ENCODE data around the gene OPRL1. TPM values are rescaled to one million over a fixed set of nuclear protein-coding genes. Genes with fewer than 3 reads are reported as not detected.
"Not testable (repeated sequence)": the region's sequence is repeated elsewhere in the genome, so short reads cannot be mapped to it uniquely, and the experiment has no call there.

OPRL1 gene
- total RNA-seq, 1 experiment from 2014 or later: 0.92 TPM

DNA sequence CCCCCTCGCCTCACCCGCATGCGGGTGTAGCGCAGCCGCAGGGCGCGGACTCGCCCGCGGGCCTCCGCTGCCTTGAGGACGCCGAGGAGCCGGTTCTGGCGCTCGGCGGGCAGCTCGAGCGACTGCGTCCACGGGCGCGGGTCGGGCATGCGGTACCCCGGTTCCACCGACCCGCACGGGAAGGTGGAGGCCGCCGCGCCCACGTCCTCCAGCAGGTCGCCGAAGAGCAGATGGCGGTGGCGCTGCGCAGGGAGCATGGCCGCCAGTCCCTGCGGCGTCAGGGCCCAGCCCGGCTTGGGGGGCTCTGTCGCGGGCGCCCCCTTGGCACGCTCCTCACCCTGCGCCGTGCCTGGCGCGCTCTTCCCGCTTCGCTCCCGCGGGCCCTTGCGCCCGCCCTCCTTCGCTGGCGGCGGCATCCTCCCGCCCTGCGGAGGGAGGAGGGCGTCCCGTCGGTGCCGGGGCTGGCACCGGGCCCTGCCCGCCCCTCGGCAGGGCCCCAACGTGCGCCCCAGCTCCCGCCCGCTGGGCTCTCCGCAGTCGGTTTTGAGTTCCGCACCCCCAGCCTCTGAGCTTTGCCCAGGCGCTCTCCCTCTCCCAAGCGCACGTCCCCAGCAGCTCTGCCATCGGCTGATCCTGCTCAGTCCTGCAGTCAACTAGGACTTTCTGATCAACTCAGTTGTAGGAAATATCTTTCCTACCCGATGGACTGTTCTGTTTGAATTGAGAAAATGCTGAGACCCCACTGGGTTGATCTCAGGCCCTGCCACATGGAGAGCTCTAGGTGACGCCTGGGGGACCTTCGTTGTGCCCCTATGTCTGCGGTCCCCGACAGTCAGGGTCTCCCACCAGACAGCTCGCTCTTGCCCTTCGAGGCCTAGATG lies 4.2 kb downstream of the OPRL1 start, which contains the start of gene LKAAEAR1:
LKAAEAR1 (minus strand) TSS at position 595 of the 881 bp plus-strand sequence; CDS start at position 416, 179 bp downstream.
- DNase-seq (ENCODE audit: low read depth): no peak

DNA sequence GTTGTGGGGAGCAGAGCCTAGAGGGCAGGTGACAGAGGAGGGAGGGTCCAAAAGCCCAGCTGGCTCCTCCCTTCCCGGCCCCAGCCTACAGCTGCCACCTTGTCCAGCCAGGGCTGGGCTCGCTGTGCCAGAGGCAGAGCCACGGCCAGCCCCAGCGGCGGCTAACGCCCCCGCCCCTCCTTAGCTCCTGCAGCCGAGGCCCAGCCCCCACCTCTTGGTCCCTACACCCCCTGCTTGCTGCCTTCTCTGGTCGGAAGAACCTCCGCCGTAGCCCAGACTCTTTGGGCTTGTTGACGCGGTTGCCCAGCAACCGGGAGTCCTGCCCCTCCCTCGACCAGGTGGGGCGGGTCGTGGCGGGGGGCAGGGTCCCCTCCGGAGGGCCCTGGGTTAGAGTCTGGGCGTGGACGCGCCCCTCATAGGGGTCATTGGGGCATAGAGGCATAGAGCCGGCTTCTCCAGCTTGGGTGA lies 4.8 kb downstream of the OPRL1 start:
- DNase-seq (ENCODE audit: low read depth): no peak

GRCh38 chr20:64086801-64087200 lies 6.9 kb downstream of the OPRL1 start:
- no peak for DNase-seq (ENCODE audit: low read depth)

- DNase-seq (ENCODE audit: low read depth): not testable (repeated sequence)
Measured at GRCh38 chr20:64087226-64087825, 7.4 kb downstream of the OPRL1 start.

- DNase-seq (ENCODE audit: low read depth): not testable (repeated sequence)
Measured at GRCh38 chr20:64088586-64088985, 8.7 kb downstream of the OPRL1 start.

- DNase-seq (ENCODE audit: low read depth): no peak
Measured at GRCh38 chr20:64090165-64090564, 10.3 kb downstream of the OPRL1 start.

- no peak for DNase-seq (ENCODE audit: low read depth)
Measured at GRCh38 chr20:64091340-64091739, 11.5 kb downstream of the OPRL1 start.

GRCh38 chr20:64091770-64092169 lies 11.9 kb downstream of the OPRL1 start:
- no peak for DNase-seq (ENCODE audit: low read depth)

GRCh38 chr20:64092258-64093012 lies 12.6 kb downstream of the OPRL1 start:
- no peak for DNase-seq (ENCODE audit: low read depth)

GRCh38 chr20:64093013-64093503 lies 13.2 kb downstream of the OPRL1 start:
- no peak for DNase-seq (ENCODE audit: low read depth)

GRCh38 chr20:64095455-64095854 lies 15.6 kb downstream of the OPRL1 start:
- no peak for DNase-seq (ENCODE audit: low read depth)

- no peak for DNase-seq (ENCODE audit: low read depth)
Measured at GRCh38 chr20:64095927-64096326, 16.0 kb downstream of the OPRL1 start.

DNA sequence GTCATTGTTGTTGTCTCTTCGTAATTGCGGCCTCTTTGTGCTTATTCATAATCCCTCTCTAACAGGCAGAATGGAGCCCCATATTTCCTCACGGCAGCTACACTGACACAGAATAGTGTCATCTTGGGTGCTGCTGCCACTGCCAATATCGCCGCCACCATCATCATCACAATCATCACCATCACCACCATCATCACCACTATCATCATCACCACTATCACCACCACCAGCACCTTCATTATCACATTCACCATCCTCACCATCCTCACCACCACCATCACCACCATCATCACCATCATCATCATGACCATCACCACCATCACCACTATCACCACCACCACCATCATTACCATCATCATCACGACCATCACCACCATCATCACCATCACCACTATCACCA lies 16.7 kb downstream of the OPRL1 start:
- DNase-seq (ENCODE audit: low read depth): no peak

GRCh38 chr20:64098471-64099013 lies 18.7 kb downstream of the OPRL1 start:
- no peak for DNase-seq (ENCODE audit: low read depth)

GRCh38 chr20:64099086-64099786 lies 19.4 kb downstream of the OPRL1 start:
- DNase-seq (ENCODE audit: low read depth): no peak

DNA sequence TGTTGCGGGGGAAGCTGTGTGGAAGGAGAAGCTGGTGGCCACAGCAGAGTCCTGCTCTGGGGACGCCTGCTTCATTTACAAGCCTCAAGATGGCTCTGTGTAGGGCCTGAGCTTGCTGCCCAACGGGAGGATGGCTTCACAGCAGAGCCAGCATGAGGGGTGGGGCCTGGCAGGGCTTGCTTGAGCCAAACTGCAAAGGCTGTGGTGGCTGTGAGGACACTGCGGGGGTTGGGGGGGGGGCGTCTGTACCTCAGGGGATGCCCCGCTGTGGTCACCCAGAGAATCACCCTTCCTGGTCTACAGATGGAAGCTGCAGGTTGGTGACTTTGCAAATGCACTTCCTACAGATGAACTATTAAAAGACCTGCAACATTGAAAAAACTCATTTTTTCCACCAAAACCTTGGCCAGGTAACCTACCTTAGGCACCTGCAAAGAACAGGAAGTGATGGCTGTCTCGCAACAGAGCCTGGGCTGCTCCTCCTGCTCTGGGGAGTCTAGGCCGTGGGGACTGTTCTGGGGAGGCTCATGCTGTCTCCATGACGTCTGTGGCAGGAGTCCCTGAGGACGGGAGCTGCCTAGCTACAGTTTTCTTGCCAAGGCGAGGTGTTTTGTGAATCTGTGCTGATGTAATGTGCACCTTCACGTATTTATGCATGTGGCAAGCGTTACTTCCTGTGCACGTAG lies 20.1 kb downstream of the OPRL1 start:
- DNase-seq (ENCODE audit: low read depth): no peak

GRCh38 chr20:64100566-64100888 lies 20.6 kb downstream of the OPRL1 start:
- no peak for DNase-seq (ENCODE audit: low read depth)

DNA sequence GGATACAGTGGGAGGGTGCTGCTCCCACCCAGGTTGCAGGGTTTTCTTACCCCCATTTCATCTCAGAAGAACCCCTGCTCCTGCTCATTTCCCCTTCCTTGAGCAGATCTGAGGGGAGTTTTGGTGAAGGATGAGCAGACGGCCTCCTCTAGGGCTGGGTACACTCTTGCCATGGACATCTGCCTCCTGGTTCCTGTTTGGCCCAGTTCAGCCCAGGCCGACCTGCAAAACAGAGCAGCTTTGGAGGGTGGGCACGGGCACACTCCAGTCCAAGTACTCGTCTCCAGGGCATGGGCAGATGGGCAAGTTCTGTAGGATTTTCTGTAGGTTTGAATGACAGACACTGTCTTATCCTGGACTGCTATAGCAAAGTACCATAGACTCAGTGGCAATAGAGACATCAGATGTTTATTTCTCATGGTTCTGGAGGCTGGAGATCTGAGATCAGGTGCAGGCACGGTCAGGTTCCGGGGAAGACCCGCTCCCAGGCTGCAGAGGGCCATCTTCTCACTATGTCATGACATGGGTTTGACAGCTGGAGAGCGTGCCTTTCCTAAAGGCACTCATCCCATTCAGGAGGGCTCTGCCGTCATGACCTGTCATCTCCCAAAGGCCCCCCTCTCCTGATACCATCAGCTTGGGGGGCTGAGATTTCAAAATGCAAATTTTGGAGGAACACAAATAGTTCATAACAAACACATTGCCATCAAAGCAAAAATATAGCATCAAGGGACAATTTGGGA lies 21.2 kb downstream of the OPRL1 start:
- DNase-seq (ENCODE audit: low read depth): no peak

- DNase-seq (ENCODE audit: low read depth): no peak
Measured at GRCh38 chr20:64101731-64102621, 22.1 kb downstream of the OPRL1 start.

Data from LHCN-M2 (cell line).